Hepatocyte (in vitro differentiated cells): ENCODE data around the gene POU6F2. TPM values are rescaled to one million over a fixed set of nuclear protein-coding genes. Genes with fewer than 3 reads are reported as not detected.
"Not testable (repeated sequence)": the region's sequence is repeated elsewhere in the genome, so short reads cannot be mapped to it uniquely, and the experiment has no call there.

ENCODE experiments used
- DNase-seq: peaks from one replicate; pipeline ENCODE4 v3.0.0-alpha.2; 2016; ENCODE audit warnings: low spot score
- H2AFZ ChIP-seq: fragments of 200-600 bp; sonication (generic); 2 replicates; pipeline ENCODE4 v1.6.0; 2016; ENCODE audit warnings: antibody characterized with exemption, mild to moderate bottlenecking
- H3K27ac ChIP-seq: fragments of 200-600 bp; sonication (generic); 2 replicates; pipeline ENCODE4 v1.5.1; 2016; ENCODE audit warnings: mild to moderate bottlenecking
- H3K27me3 ChIP-seq: fragments of 200-600 bp; sonication (generic); 2 replicates; pipeline ENCODE4 v1.6.1; 2016
- H3K36me3 ChIP-seq: fragments of 200-600 bp; sonication (generic); replicated peaks from 2 replicates; pipeline ENCODE4 v1.5.1; 2016; ENCODE audit warnings: low read depth; ENCODE audit not compliant: insufficient read depth
- H3K4me1 ChIP-seq: fragments of 200-600 bp; sonication (generic); 2 replicates; pipeline ENCODE4 v1.5.1; 2016; ENCODE audit warnings: mild to moderate bottlenecking, moderate library complexity; ENCODE audit not compliant: insufficient read depth
- H3K4me2 ChIP-seq: fragments of 200-600 bp; sonication (generic); 2 replicates; pipeline ENCODE4 v1.6.0; 2016
- H3K4me3 ChIP-seq: fragments of 200-600 bp; sonication (generic); 2 replicates; pipeline ENCODE4 v1.5.1; 2016; ENCODE audit warnings: mild to moderate bottlenecking
- H3K79me2 ChIP-seq: fragments of 200-600 bp; sonication (generic); 2 replicates; pipeline ENCODE4 v1.6.0; 2017; ENCODE audit warnings: mild to moderate bottlenecking
- H3K9me2 ChIP-seq: fragments of 200-600 bp; sonication (generic); replicated peaks from 2 replicates; pipeline ENCODE4 v1.6.0; 2017; ENCODE audit warnings: mild to moderate bottlenecking; ENCODE audit not compliant: insufficient read depth
- H3K9me3 ChIP-seq: fragments of 200-600 bp; sonication (generic); 2 replicates; pipeline ENCODE4 v1.5.1; 2016; ENCODE audit warnings: low read depth, mild to moderate bottlenecking
- H4K20me1 ChIP-seq: fragments of 200-600 bp; sonication (generic); 2 replicates; pipeline ENCODE4 v1.6.0; 2016; ENCODE audit warnings: mild to moderate bottlenecking; ENCODE audit not compliant: insufficient read depth, poor library complexity, severe bottlenecking
- EZH2 ChIP-seq: fragments of 200-600 bp; sonication (generic); IDR thresholded peaks from 2 replicates; pipeline ENCODE4 v1.6.1; 2016; ENCODE audit warnings: antibody characterized with exemption, mild to moderate bottlenecking, borderline replicate concordance
- EZH2phosphoT487 ChIP-seq: fragments of 200-600 bp; sonication (generic); IDR thresholded peaks from one replicate; pipeline ENCODE4 v1.6.1; 2018; ENCODE audit warnings: antibody characterized with exemption, mild to moderate bottlenecking, low read depth, moderate library complexity; ENCODE audit not compliant: unreplicated experiment, severe bottlenecking
- WGBS: methylation state at CpG from one replicate; pipeline ENCODE4 v1.1.6; 2016; ENCODE audit warnings: low lambda C conversion rate; ENCODE audit errors: missing lambda C conversion rate; 5-methylcytosine and 5-hydroxymethylcytosine counted together
- polyA plus RNA-seq: library from polyadenylated mRNA; unstranded; fragments of >200 nt; fragmentation: Nextera tagmentation; extraction: Ambion mirVana; gene quantifications from 2 replicates; pipeline ENCODE4 v1.2.1, GENCODE V29; 2016
- total RNA-seq: library from RNA; depleted of rRNA; stranded (reverse); fragments of >200 nt; gene quantifications from 2 replicates; pipeline ENCODE4 v1.2.3, GENCODE V29; 2014
- TF ChIP-seq, protein P1 (sequence below): fragments of 200-600 bp; sonication (generic); IDR thresholded peaks from 2 replicates; pipeline ENCODE4 v1.5.1; 2016; ENCODE audit warnings: antibody characterized with exemption, mild to moderate bottlenecking; ENCODE audit not compliant: poor library complexity

Gene POU6F2
- total and polyA plus RNA-seq, 2 experiments from 2014 or later, result 0.67 to 1.4 TPM

- TF ChIP-seq EZH2phosphoT487, result no peak
- TF ChIP-seq EZH2, result no peak
- TF ChIP-seq, protein P1, sequence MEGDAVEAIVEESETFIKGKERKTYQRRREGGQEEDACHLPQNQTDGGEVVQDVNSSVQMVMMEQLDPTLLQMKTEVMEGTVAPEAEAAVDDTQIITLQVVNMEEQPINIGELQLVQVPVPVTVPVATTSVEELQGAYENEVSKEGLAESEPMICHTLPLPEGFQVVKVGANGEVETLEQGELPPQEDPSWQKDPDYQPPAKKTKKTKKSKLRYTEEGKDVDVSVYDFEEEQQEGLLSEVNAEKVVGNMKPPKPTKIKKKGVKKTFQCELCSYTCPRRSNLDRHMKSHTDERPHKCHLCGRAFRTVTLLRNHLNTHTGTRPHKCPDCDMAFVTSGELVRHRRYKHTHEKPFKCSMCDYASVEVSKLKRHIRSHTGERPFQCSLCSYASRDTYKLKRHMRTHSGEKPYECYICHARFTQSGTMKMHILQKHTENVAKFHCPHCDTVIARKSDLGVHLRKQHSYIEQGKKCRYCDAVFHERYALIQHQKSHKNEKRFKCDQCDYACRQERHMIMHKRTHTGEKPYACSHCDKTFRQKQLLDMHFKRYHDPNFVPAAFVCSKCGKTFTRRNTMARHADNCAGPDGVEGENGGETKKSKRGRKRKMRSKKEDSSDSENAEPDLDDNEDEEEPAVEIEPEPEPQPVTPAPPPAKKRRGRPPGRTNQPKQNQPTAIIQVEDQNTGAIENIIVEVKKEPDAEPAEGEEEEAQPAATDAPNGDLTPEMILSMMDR, result no peak
- H2AFZ ChIP-seq, result no peak overlapping the region
- no peak for DNase-seq
- no peaks in the 10 kb centered on the region for H3K27me3 ChIP-seq
- no peaks in the 10 kb centered on the region for H3K9me3 ChIP-seq
- H4K20me1 ChIP-seq, result no peaks in the 10 kb centered on the region
- no peaks in the 10 kb centered on the region for H3K79me2 ChIP-seq
- no peak overlapping the region for H3K4me2 ChIP-seq
- H3K4me1 ChIP-seq, result no peaks in the 10 kb centered on the region
- no peak overlapping the region for H3K27ac ChIP-seq
- H3K9me2 ChIP-seq, result no peaks in the 10 kb centered on the region
- no peaks in the 10 kb centered on the region for H3K36me3 ChIP-seq
- no peak overlapping the region for H3K4me3 ChIP-seq
- WGBS, result 61% methylated on average over 4 of the region's 4 CpGs
These were observed 209.0 kb downstream of the POU6F2 start for GRCh38 chr7:39186671-39187070.

- no peak overlapping the region for H2AFZ ChIP-seq
- H3K27ac ChIP-seq, result no peak overlapping the region
- H3K4me1 ChIP-seq, result no peaks in the 10 kb centered on the region
- no peaks in the 10 kb centered on the region for H3K36me3 ChIP-seq
- TF ChIP-seq EZH2phosphoT487, result no peak
- no peak for TF ChIP-seq EZH2
- TF ChIP-seq, protein P1, result no peak
- no peaks in the 10 kb centered on the region for H3K9me2 ChIP-seq
- H3K4me2 ChIP-seq, result no peak overlapping the region
- no peak for DNase-seq
- no peaks in the 10 kb centered on the region for H3K79me2 ChIP-seq
- no peaks in the 10 kb centered on the region for H3K27me3 ChIP-seq
- WGBS, result 54% methylated on average over 4 of the region's 4 CpGs
- H4K20me1 ChIP-seq, result no peaks in the 10 kb centered on the region
- H3K4me3 ChIP-seq, result no peak overlapping the region
- no peaks in the 10 kb centered on the region for H3K9me3 ChIP-seq
These were observed 209.4 kb downstream of the POU6F2 start for GRCh38 chr7:39187130-39187529.

DNA sequence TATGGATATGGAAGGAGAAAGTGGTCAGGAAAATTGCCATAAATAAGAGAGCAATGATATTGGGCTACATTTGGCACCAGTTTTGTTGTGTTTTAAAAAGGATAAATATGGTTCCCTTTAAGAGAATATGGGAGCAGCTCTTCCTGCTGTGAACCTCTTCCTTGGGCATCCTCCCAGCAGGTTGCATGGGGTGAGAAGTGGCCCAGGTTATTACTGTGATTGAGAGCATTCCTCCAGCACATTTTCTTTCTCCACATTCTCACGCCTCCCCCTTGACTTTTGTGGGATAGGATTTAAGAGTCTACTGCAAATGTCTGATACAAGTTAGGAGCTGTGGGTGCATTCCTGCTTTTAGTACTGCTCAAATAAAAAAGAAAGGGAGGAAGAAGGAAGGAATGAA is 214.8 kb downstream of the POU6F2 start:
- WGBS, result 84% methylated on average over 1 of the region's 1 CpG
- no peaks in the 10 kb centered on the region for H4K20me1 ChIP-seq
- no peaks in the 10 kb centered on the region for H3K9me3 ChIP-seq
- H3K4me2 ChIP-seq, result no peak overlapping the region
- no peak overlapping the region for H2AFZ ChIP-seq
- no peaks in the 10 kb centered on the region for H3K9me2 ChIP-seq
- no peak for DNase-seq
- no peaks in the 10 kb centered on the region for H3K36me3 ChIP-seq
- no peaks in the 10 kb centered on the region for H3K4me1 ChIP-seq
- H3K79me2 ChIP-seq, result no peaks in the 10 kb centered on the region
- no peak overlapping the region for H3K4me3 ChIP-seq
- no peak for TF ChIP-seq EZH2phosphoT487
- no peak for TF ChIP-seq EZH2
- TF ChIP-seq, protein P1, result no peak
- H3K27me3 ChIP-seq, result no peaks in the 10 kb centered on the region
- no peak overlapping the region for H3K27ac ChIP-seq

DNA sequence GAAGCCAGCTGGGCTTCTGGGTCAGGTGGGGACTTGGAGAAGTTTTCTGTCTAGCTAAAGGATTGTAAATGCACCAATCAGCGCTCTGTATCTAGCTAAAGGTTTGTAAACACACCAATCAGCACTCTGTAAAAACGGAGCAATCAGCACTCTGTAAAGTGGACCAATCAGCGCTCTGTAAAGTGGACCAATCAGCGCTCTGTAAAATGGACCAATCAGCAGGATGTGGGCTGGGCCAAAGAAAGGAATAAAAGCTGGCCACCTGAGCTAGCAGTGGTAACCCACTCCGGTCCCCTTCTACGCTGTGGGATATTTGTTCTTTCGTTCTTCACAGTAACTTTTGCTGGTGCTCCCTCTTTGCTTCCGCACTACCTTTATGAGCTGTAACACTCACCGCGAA is 216.7 kb downstream of the POU6F2 start:
- not testable (repeated sequence) for H2AFZ ChIP-seq, H3K4me3 ChIP-seq, H3K27ac ChIP-seq, H3K79me2 ChIP-seq, H3K9me2 ChIP-seq, DNase-seq, H3K9me3 ChIP-seq, H3K27me3 ChIP-seq, H4K20me1 ChIP-seq, H3K4me1 ChIP-seq, H3K4me2 ChIP-seq, H3K36me3 ChIP-seq
- 94% methylated on average over 10 of the region's 10 CpGs for WGBS
